ENCODE results near the gene RGS21.

RGS21 gene

GRCh38 chr1:192349314-192349713, 32.5 kb downstream of the RGS21 start:
- TF ChIP-seq GABPA (IDR thresholded peaks at IDR 0.05; ENCODE audit: low read depth) (no peak), REST (IDR thresholded peaks at IDR 0.05; ENCODE audit: insufficient replicate concordance, low read depth) (no peak), POLR2AphosphoS5 (IDR thresholded peaks at IDR 0.05; ENCODE audit: low read depth) (no peak), CTCF (IDR thresholded peaks at IDR 0.05; ENCODE audit: insufficient read depth, low read length) (no peak), SPI1 (IDR thresholded peaks at IDR 0.05; ENCODE audit: borderline replicate concordance, low read depth) (no peak)
- no peak overlapping the region for H3K27ac ChIP-seq (replicated peaks)
- no peak overlapping the region for H3K4me3 ChIP-seq (replicated peaks; ENCODE audit: insufficient read depth, low read length)
- DNase-seq (ENCODE audit: low read depth in 1 of 2, low spot score in 1 of 2), result no peak
- no peaks in the 10 kb centered on the region for H3K27me3 ChIP-seq (ENCODE audit: insufficient read depth, poor library complexity, severe bottlenecking)

- DNase-seq (ENCODE audit: low read depth in 1 of 2, low spot score in 1 of 2), result no peak
- Histone ChIP-seq H3K27ac (replicated peaks) (no peak overlapping the region), H3K27me3 (ENCODE audit: insufficient read depth, poor library complexity, severe bottlenecking) (no peaks in the 10 kb centered on the region), H3K4me3 (replicated peaks; ENCODE audit: insufficient read depth, low read length) (no peak overlapping the region)
- no peak for TF ChIP-seq CTCF (IDR thresholded peaks at IDR 0.05; ENCODE audit: insufficient read depth, low read length)
- TF ChIP-seq GABPA (IDR thresholded peaks at IDR 0.05; ENCODE audit: low read depth), result no peak
- no peak for TF ChIP-seq REST (IDR thresholded peaks at IDR 0.05; ENCODE audit: insufficient replicate concordance, low read depth)
- no peak for TF ChIP-seq POLR2AphosphoS5 (IDR thresholded peaks at IDR 0.05; ENCODE audit: low read depth)
Measured at GRCh38 chr1:192350356-192350755, 33.6 kb downstream of the RGS21 start.

- Histone ChIP-seq H3K27me3 (ENCODE audit: insufficient read depth, poor library complexity, severe bottlenecking) (no peaks in the 10 kb centered on the region), H3K4me3 (replicated peaks; ENCODE audit: insufficient read depth, low read length) (no peak overlapping the region), H3K27ac (replicated peaks) (no peak overlapping the region)
- TF ChIP-seq CTCF (IDR thresholded peaks at IDR 0.05; ENCODE audit: insufficient read depth, low read length), result no peak
- no peak for TF ChIP-seq SPI1 (IDR thresholded peaks at IDR 0.05; ENCODE audit: borderline replicate concordance, low read depth)
- TF ChIP-seq REST (IDR thresholded peaks at IDR 0.05; ENCODE audit: insufficient replicate concordance, low read depth), result no peak
- TF ChIP-seq POLR2AphosphoS5 (IDR thresholded peaks at IDR 0.05; ENCODE audit: low read depth), result no peak
- TF ChIP-seq GABPA (IDR thresholded peaks at IDR 0.05; ENCODE audit: low read depth), result no peak
- no peak for DNase-seq (ENCODE audit: low read depth in 1 of 2, low spot score in 1 of 2)
Measured at GRCh38 chr1:192351550-192351949, 34.8 kb downstream of the RGS21 start.

All from HL-60 (cell line).